Ascending aorta (tissue), 2 donors: ENCODE measurements around the gene ABCC3. TPM values are rescaled to one million over a fixed set of nuclear protein-coding genes. Genes with fewer than 3 reads are reported as not detected.

Source experiments
- DNase-seq, 2 donors: peaks; one replicate each; pipeline ENCODE4 v3.0.0-alpha.2; 2019; ENCODE audit warnings: low spot score in 2 of 2
- H3K27ac ChIP-seq, 2 donors: fragments of 200-600 bp; sonication (generic); one replicate each; pipeline ENCODE4 v1.5.1; 2016 to 2017; ENCODE audit warnings: mild to moderate bottlenecking in 1 of 2
- H3K27me3 ChIP-seq: fragments of 200-600 bp; sonication (generic); one replicate; pipeline ENCODE4 v1.5.1; 2017
- H3K36me3 ChIP-seq, 2 donors: fragments of 200-600 bp; sonication (generic); one replicate each; pipeline ENCODE4 v1.5.1; 2016
- H3K4me1 ChIP-seq, 2 donors: fragments of 200-600 bp; sonication (generic); one replicate each; pipeline ENCODE4 v1.5.1; 2016 to 2017; ENCODE audit warnings: mild to moderate bottlenecking in 1 of 2
- H3K4me3 ChIP-seq, 2 donors: fragments of 200-600 bp; sonication (generic); one replicate each; pipeline ENCODE4 v1.5.1; 2016 to 2017; ENCODE audit warnings: mild to moderate bottlenecking in 1 of 2
- H3K9me3 ChIP-seq, 2 donors: fragments of 200-600 bp; sonication (generic); one replicate each; pipeline ENCODE4 v1.5.1; 2016
- CTCF ChIP-seq, 3 experiments: fragments of 200-600 bp in 2 of 3; fragments of 450-650 bp in 1 of 3; sonication (generic) in 2 of 3; IDR thresholded peaks; one replicate each; pipeline ENCODE4 v1.5.1; 2016 to 2019; ENCODE audit warnings: antibody characterized with exemption in 3 of 3, mild to moderate bottlenecking in 1 of 3, moderate library complexity in 1 of 3
- intact Hi-C: fragments of 100-400 bp; cut with DNase I; formaldehyde crosslinking; loops from one replicate; pipeline ENCODE4 v1.15.1; 2023
- total RNA-seq: library from RNA; depleted of rRNA; stranded (reverse); fragments of >200 nt; gene quantifications from one replicate; pipeline ENCODE4 v1.1.0, GENCODE V29; 2016

ABCC3 gene
- total RNA-seq, 1 donor from 2014 or later = 30.2 TPM

GRCh38 chr17:50630524-50631194, 4.0 kb upstream of the ABCC3 start:
- Histone ChIP-seq H3K27ac (no peak overlapping the region), H3K4me3 (no peak overlapping the region), H3K4me1 (peaks cover 6 to 7% of the 10 kb centered on the region in 2 donors), H3K27me3 (no peaks in the 10 kb centered on the region), H3K9me3 (no peaks in the 10 kb centered on the region), H3K36me3 (no peaks in the 10 kb centered on the region)
- DNase-seq = no peak
- TF ChIP-seq CTCF (IDR thresholded peaks at IDR 0.05) = peak; percentile 63 to 82 (median 78)
- intact Hi-C loops = loop anchor here (2.0 to 5.0 kb wide), 4 partner anchors 50 to 148 kb away; partner anchors contain the start of gene CACNA1G

- Histone ChIP-seq H3K27me3 (no peaks in the 10 kb centered on the region), H3K27ac (no peak overlapping the region), H3K4me3 (no peak overlapping the region), H3K36me3 (no peaks in the 10 kb centered on the region), H3K9me3 (no peaks in the 10 kb centered on the region), H3K4me1 (peaks cover 7 to 9% of the 10 kb centered on the region in 2 donors)
- DNase-seq = no peak
- TF ChIP-seq CTCF (IDR thresholded peaks at IDR 0.05) = no peak
- intact Hi-C loops = loop anchor here (2.0 to 5.0 kb wide), 4 partner anchors 49 to 149 kb away; partner anchors contain the start of gene CACNA1G
These were observed 3.3 kb upstream of the ABCC3 start for GRCh38 chr17:50631195-50631907.

- intact Hi-C loops = loop anchor here (2.0 to 5.0 kb wide), 4 partner anchors 49 to 149 kb away; partner anchors contain the start of gene CACNA1G
- no peak overlapping the region for H3K27ac ChIP-seq
- no peak for TF ChIP-seq CTCF (IDR thresholded peaks at IDR 0.05)
These were observed 2.6 kb upstream of the ABCC3 start for GRCh38 chr17:50631908-50632571.

GRCh38 chr17:50632637-50633036, 2.0 kb upstream of the ABCC3 start:
- no peaks in the 10 kb centered on the region for H3K27me3 ChIP-seq

More at GRCh38 chr17:50631908-50632571, 2.6 kb upstream of the ABCC3 start:
- H3K36me3 ChIP-seq = no peaks in the 10 kb centered on the region
- H3K4me1 ChIP-seq = peaks cover 7 to 11% of the 10 kb centered on the region in 2 donors
- H3K4me3 ChIP-seq = no peak overlapping the region
- no peaks in the 10 kb centered on the region for H3K27me3 ChIP-seq
- no peak for DNase-seq
- no peaks in the 10 kb centered on the region for H3K9me3 ChIP-seq

More at GRCh38 chr17:50632637-50633036, 2.0 kb upstream of the ABCC3 start:
- Histone ChIP-seq H3K9me3 (no peaks in the 10 kb centered on the region), H3K4me1 (peaks cover 7 to 11% of the 10 kb centered on the region in 2 donors), H3K36me3 (no peaks in the 10 kb centered on the region), H3K27ac (no peak overlapping the region), H3K4me3 (no peak overlapping the region)
- no peak for DNase-seq
- intact Hi-C loops = loop anchor here (5.0 kb wide), 1 partner anchor 70 kb away; the partner anchor contains the start of gene CACNA1G
- no peak for TF ChIP-seq CTCF (IDR thresholded peaks at IDR 0.05)
